GM06990 (cell line): ENCODE data around the gene FHOD3.

Experiments
- DNase-seq: peaks from one replicate; pipeline ENCODE4 v3.0.0-alpha.2; 2011; ENCODE audit not compliant: insufficient read length; ENCODE audit errors: extremely low read depth
- H3K27me3 ChIP-seq: replicated peaks from 2 replicates; pipeline ENCODE4 v1.6.0; 2011; ENCODE audit warnings: low read length; ENCODE audit not compliant: control insufficient read depth, insufficient read depth
- H3K36me3 ChIP-seq: 2 replicates; pipeline ENCODE4 v1.5.1; 2011; ENCODE audit warnings: low read length; ENCODE audit not compliant: control insufficient read depth, insufficient read depth
- H3K4me3 ChIP-seq: replicated peaks from 2 replicates; pipeline ENCODE4 v1.5.1; 2011; ENCODE audit warnings: low read depth, mild to moderate bottlenecking, control low read depth, low read length
- TF ChIP-seq, protein P1 (sequence below): IDR thresholded peaks from 2 replicates; pipeline ENCODE4 v1.5.1; 2011; ENCODE audit warnings: low read length, control low read depth, mild to moderate bottlenecking, inconsistent platforms; ENCODE audit not compliant: insufficient read depth, poor library complexity, severe bottlenecking

FHOD3 gene

DNA sequence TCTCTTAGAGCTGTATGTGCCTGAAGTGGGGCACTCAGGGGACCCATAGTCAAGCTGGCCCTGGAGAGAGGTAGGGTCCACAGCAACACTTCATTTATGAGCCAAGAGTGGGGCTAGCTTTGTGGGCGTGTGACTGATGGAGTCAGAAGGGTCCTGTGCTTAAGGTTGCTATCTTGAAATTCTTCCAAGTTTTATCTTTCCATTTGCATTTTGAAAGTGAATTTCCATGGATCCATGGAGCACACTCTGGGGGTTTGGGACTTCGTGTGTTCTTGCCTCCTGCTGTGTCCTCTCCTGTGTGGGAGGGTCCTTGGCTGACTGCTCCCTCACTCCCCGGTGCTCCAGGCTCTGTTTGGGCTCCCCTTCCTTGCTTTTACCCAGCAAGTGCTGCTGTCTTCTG, 50.8 kb downstream of the FHOD3 start:
- no peak for DNase-seq
- H3K27me3 ChIP-seq, result no peaks in the 10 kb centered on the region
- no peak overlapping the region for H3K4me3 ChIP-seq
- TF ChIP-seq, protein P1, sequence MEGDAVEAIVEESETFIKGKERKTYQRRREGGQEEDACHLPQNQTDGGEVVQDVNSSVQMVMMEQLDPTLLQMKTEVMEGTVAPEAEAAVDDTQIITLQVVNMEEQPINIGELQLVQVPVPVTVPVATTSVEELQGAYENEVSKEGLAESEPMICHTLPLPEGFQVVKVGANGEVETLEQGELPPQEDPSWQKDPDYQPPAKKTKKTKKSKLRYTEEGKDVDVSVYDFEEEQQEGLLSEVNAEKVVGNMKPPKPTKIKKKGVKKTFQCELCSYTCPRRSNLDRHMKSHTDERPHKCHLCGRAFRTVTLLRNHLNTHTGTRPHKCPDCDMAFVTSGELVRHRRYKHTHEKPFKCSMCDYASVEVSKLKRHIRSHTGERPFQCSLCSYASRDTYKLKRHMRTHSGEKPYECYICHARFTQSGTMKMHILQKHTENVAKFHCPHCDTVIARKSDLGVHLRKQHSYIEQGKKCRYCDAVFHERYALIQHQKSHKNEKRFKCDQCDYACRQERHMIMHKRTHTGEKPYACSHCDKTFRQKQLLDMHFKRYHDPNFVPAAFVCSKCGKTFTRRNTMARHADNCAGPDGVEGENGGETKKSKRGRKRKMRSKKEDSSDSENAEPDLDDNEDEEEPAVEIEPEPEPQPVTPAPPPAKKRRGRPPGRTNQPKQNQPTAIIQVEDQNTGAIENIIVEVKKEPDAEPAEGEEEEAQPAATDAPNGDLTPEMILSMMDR, result no peak
- H3K36me3 ChIP-seq, result no peaks in the 10 kb centered on the region; the same call in 1 of the 2 replicates

DNA sequence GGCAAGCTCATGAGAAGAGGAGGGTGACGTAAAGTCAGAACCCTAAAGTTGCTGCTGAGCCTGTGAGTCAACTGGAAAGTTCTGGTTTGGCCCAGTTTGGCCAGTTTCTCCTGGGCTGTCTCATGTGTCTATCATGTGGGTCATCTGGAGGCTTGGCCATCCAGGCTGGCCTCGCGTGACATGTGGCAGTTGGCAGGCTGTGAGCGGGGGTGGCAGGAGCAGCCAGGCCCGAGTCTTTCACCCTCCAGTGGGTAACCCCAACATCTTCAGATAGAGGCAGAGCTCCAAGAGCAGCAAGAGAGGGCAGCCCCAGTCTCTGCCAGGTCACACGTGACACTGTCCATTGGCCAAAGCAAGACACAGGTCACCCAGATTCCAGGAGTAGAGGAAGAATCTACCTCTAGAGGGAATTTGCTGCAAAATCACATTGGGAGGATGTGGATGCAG, 51.5 kb downstream of the FHOD3 start:
- TF ChIP-seq, protein P1, result no peak

DNA sequence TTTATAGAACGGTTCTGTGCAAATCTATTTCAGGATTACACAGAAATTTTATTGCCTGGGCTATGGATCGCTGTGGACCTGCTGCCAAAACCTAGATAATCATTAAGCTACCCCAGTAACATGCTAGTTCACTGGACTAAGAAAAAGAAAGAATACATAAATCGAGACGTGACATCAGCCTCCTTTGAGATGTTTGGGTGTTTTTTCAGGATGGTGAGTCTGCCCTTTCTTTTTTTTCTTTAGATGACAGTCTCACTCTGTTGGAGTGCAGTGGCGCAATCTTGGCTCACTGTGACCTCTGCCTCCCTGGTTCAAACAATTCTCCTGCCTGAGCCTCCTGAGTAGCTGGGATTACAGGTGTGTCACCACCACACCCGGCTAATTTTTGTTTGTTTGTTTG, 52.0 kb downstream of the FHOD3 start:
- no peak overlapping the region for H3K4me3 ChIP-seq
- TF ChIP-seq, protein P1, result no peak
- DNase-seq, result no peak

More for the DNA sequence above, 51.5 kb downstream of the FHOD3 start:
- no peaks in the 10 kb centered on the region for H3K27me3 ChIP-seq
- no peaks in the 10 kb centered on the region; the same call in 1 of the 2 replicates for H3K36me3 ChIP-seq
- H3K4me3 ChIP-seq, result no peak overlapping the region
- no peak for DNase-seq

DNA sequence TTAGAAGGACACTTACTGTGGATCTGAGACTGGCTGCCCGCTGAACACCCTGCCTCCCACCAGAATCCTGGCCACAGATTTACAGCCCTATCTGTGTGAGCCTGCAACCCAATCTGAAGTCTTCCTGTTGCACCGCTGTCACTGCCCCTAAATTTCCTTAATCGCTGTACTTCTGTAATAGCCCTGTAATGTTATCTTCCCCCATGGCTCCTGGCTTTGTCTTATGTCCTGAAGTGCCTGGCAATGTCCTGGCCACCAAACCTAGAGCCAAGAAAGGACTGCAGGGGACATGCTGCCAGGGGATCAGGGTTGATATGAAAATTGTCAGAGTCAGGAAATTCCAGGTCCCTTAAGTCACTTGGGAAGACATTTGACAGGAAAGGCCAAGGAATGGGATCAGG, 52.7 kb downstream of the FHOD3 start:
- Histone ChIP-seq H3K36me3 (no peaks in the 10 kb centered on the region; the same call in 1 of the 2 replicates), H3K4me3 (no peak overlapping the region), H3K27me3 (no peaks in the 10 kb centered on the region)
- DNase-seq, result no peak
- TF ChIP-seq, protein P1, result no peak

More for the DNA sequence above, 52.0 kb downstream of the FHOD3 start:
- Histone ChIP-seq H3K36me3 (no peaks in the 10 kb centered on the region; the same call in 1 of the 2 replicates), H3K27me3 (no peaks in the 10 kb centered on the region)

DNA sequence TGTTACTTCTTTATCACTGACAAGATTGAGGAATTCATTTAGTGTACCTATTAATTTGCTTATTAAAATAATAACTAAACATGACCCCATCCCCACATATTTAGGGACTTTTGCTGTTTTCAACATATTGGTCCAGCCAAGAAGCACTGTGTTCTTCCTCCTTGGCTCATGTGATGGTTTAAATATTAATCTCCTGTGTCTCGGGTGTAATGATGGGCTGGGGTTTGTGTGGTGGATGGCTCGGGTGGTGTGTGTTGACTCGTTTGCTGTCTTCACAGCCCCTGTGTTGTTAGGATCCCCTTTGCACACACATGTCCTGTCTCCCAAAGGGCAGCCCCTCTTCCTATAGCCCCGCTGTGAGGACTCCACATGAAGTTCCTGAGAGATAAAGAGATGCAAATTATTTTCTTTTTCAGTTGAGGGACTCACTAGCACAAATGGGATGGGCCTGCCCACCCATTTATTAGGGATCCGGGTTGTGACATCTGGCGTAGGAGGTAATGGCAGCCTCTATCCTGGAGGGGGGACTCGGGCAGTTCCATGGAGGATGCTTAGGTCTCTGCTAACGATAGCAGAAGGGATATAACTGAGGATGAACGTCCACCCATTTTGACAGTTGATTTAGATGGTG, 53.4 kb downstream of the FHOD3 start:
- H3K27me3 ChIP-seq, result no peaks in the 10 kb centered on the region
- H3K36me3 ChIP-seq, result no peaks in the 10 kb centered on the region; the same call in none of the 2 replicates
- H3K4me3 ChIP-seq, result no peak overlapping the region
- DNase-seq, result no peak
- TF ChIP-seq, protein P1, result no peak
